Measurements from ENCODE around the gene MAP3K1. TPM values are rescaled to one million over a fixed set of nuclear protein-coding genes. Genes with fewer than 3 reads are reported as not detected.

MAP3K1 gene
- total RNA-seq, 2 donors from 2014 or later = 31.7 to 40.6 TPM

GRCh38 chr5:56814361-56814962 lies 887 bp upstream of the MAP3K1 start:
- no peaks in the 10 kb centered on the region for H3K36me3 ChIP-seq
- no peaks in the 10 kb centered on the region for H3K4me1 ChIP-seq (replicated peaks)
- peak; percentile 40 for DNase-seq (ENCODE audit: low spot score)
- H3K4me3 ChIP-seq = peak overlapping the region; percentile 90 to 96
- intact Hi-C loops (cut with DNase I) = loop anchor here (10.0 kb wide), 1 partner anchor 340 kb away; no protein-coding TSS in a partner anchor
- TF ChIP-seq, protein P1, sequence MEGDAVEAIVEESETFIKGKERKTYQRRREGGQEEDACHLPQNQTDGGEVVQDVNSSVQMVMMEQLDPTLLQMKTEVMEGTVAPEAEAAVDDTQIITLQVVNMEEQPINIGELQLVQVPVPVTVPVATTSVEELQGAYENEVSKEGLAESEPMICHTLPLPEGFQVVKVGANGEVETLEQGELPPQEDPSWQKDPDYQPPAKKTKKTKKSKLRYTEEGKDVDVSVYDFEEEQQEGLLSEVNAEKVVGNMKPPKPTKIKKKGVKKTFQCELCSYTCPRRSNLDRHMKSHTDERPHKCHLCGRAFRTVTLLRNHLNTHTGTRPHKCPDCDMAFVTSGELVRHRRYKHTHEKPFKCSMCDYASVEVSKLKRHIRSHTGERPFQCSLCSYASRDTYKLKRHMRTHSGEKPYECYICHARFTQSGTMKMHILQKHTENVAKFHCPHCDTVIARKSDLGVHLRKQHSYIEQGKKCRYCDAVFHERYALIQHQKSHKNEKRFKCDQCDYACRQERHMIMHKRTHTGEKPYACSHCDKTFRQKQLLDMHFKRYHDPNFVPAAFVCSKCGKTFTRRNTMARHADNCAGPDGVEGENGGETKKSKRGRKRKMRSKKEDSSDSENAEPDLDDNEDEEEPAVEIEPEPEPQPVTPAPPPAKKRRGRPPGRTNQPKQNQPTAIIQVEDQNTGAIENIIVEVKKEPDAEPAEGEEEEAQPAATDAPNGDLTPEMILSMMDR (IDR thresholded peaks at IDR 0.05) = peak in 1 of 4 experiments; percentile 8
- TF ChIP-seq POLR2AphosphoS5 (IDR thresholded peaks at IDR 0.05) = no peak
- H3K9me3 ChIP-seq = no peaks in the 10 kb centered on the region
- H3K27ac ChIP-seq = peak overlapping the region; percentile 89 to 98
- 9% methylated on average over 31 of the region's 31 CpGs for WGBS
- H3K27me3 ChIP-seq (replicated peaks; ENCODE audit: insufficient read depth) = no peaks in the 10 kb centered on the region

DNA sequence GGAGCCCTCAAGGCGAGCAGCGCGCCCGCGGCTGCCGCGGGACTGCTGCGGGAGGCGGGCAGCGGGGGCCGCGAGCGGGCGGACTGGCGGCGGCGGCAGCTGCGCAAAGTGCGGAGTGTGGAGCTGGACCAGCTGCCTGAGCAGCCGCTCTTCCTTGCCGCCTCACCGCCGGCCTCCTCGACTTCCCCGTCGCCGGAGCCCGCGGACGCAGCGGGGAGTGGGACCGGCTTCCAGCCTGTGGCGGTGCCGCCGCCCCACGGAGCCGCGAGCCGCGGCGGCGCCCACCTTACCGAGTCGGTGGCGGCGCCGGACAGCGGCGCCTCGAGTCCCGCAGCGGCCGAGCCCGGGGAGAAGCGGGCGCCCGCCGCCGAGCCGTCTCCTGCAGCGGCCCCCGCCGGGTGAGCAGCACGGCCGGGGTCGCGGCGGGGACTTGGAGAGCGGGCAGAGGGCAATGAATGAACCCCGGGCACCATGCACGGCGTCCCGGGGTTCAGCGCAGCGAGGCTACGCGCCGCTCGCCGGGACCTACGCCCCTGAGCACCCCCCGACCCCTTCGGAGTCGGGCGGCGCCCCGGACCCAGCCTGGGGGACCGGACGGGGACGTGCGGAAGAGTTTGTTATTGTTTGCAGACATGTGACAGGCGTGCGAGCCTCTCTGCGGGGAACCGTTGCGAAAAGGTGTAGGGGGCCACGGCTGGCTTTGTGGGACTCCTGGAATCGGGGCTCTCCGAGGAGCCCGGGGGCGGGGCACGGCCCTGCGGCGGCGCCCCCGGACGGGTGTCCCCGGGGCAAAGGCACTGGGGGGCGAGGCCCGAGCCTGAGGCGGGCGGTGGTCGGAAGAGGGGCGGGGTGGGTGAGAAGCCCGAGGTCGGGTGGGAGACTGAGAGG lies 553 bp downstream of the MAP3K1 start:
- WGBS = 0% methylated on average over 21 of the region's 116 CpGs
- intact Hi-C loops (cut with DNase I) = loop anchor here (10.0 kb wide), 1 partner anchor 341 kb away; no protein-coding TSS in a partner anchor
- Histone ChIP-seq H3K4me3 (peak overlapping the region; percentile 90 to 96), H3K9me3 (no peaks in the 10 kb centered on the region), H3K36me3 (no peaks in the 10 kb centered on the region), H3K4me1 (replicated peaks) (no peaks in the 10 kb centered on the region), H3K27me3 (replicated peaks; ENCODE audit: insufficient read depth) (no peaks in the 10 kb centered on the region), H3K27ac (peak overlapping the region; percentile 89 to 98)
- peak; percentile 30 for DNase-seq (ENCODE audit: low spot score)
- TF ChIP-seq POLR2A (IDR thresholded peaks at IDR 0.05) = no peak
- TF ChIP-seq, protein P1 (IDR thresholded peaks at IDR 0.05) = no peak
- no peak for TF ChIP-seq POLR2AphosphoS5 (IDR thresholded peaks at IDR 0.05)

GRCh38 chr5:56816546-56817081 lies 1.3 kb downstream of the MAP3K1 start:
- H3K27ac ChIP-seq = peak overlapping the region; percentile 89 to 98
- no peaks in the 10 kb centered on the region for H3K9me3 ChIP-seq
- H3K4me3 ChIP-seq = peak overlapping the region; percentile 90 to 96
- TF ChIP-seq POLR2AphosphoS5 (IDR thresholded peaks at IDR 0.05) (peak; percentile 15), POLR2A (IDR thresholded peaks at IDR 0.05) (peak; percentile 13)
- TF ChIP-seq, protein P1 (IDR thresholded peaks at IDR 0.05) = peak in 1 of 4 experiments; percentile 11
- peak; percentile 55 for DNase-seq (ENCODE audit: low spot score)
- H3K27me3 ChIP-seq (replicated peaks; ENCODE audit: insufficient read depth) = no peaks in the 10 kb centered on the region
- under 1% methylated on average over 42 of the region's 43 CpGs for WGBS
- no peaks in the 10 kb centered on the region for H3K36me3 ChIP-seq
- H3K4me1 ChIP-seq (replicated peaks) = no peaks in the 10 kb centered on the region
- intact Hi-C loops (cut with DNase I) = loop anchor here (10.0 kb wide), 1 partner anchor 342 kb away; no protein-coding TSS in a partner anchor

GRCh38 chr5:56817263-56818014 lies 2.1 kb downstream of the MAP3K1 start:
- intact Hi-C loops (cut with DNase I) = loop anchor here (10.0 kb wide), 1 partner anchor 343 kb away; no protein-coding TSS in a partner anchor
- 21% methylated on average over 8 of the region's 8 CpGs for WGBS

More at GRCh38 chr5:56817263-56818014, 2.1 kb downstream of the MAP3K1 start:
- H3K4me3 ChIP-seq = peak overlapping the region; percentile 90 to 96
- no peaks in the 10 kb centered on the region for H3K9me3 ChIP-seq
- peak overlapping the region; percentile 89 to 98 for H3K27ac ChIP-seq
- H3K4me1 ChIP-seq (replicated peaks) = no peaks in the 10 kb centered on the region
- H3K36me3 ChIP-seq = no peaks in the 10 kb centered on the region
- no peak for DNase-seq (ENCODE audit: low spot score)
- H3K27me3 ChIP-seq (replicated peaks; ENCODE audit: insufficient read depth) = no peaks in the 10 kb centered on the region
- TF ChIP-seq POLR2A (IDR thresholded peaks at IDR 0.05) (no peak), POLR2AphosphoS5 (IDR thresholded peaks at IDR 0.05) (no peak)
- TF ChIP-seq, protein P1 (IDR thresholded peaks at IDR 0.05) = no peak

Measured in prostate gland (tissue), 2 donors.